Measurements from ENCODE around the gene OR4K2.
"Not testable (repeated sequence)": the region's sequence is repeated elsewhere in the genome, so short reads cannot be mapped to it uniquely, and the experiment has no call there.

OR4K2 gene, protein sequence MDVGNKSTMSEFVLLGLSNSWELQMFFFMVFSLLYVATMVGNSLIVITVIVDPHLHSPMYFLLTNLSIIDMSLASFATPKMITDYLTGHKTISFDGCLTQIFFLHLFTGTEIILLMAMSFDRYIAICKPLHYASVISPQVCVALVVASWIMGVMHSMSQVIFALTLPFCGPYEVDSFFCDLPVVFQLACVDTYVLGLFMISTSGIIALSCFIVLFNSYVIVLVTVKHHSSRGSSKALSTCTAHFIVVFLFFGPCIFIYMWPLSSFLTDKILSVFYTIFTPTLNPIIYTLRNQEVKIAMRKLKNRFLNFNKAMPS

DNA sequence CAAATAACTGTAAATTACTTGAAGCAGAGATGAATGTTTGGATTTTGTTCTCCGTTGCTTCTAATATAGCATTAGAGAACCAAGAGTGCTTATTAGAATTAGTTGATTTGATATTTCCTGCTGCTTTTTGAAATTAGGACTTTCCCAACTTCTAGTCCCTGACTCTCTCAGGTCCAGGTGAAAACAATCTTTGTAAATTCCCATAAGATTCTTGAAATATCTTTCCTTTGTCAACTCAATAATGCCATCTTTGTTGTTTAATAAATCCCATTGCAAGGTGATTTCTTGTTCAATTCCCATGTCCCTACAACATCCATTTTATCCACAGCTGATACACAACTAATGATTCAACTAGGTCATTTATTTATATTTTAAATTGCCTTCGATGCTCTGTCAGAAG, at the start of gene OR4K2:
TSS of gene OR4K2 (plus strand) at position 301 of the 400 bp plus-strand sequence. CDS start 1,126 bp downstream, outside the sequence.
- H3K4me3 ChIP-seq (ENCODE audit: low read depth, low read length): no peak within 1 kb of the TSS
- TF ChIP-seq, protein P1, sequence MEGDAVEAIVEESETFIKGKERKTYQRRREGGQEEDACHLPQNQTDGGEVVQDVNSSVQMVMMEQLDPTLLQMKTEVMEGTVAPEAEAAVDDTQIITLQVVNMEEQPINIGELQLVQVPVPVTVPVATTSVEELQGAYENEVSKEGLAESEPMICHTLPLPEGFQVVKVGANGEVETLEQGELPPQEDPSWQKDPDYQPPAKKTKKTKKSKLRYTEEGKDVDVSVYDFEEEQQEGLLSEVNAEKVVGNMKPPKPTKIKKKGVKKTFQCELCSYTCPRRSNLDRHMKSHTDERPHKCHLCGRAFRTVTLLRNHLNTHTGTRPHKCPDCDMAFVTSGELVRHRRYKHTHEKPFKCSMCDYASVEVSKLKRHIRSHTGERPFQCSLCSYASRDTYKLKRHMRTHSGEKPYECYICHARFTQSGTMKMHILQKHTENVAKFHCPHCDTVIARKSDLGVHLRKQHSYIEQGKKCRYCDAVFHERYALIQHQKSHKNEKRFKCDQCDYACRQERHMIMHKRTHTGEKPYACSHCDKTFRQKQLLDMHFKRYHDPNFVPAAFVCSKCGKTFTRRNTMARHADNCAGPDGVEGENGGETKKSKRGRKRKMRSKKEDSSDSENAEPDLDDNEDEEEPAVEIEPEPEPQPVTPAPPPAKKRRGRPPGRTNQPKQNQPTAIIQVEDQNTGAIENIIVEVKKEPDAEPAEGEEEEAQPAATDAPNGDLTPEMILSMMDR (IDR thresholded peaks at IDR 0.05; ENCODE audit: borderline replicate concordance, insufficient read depth, low read depth, low read length): no peak

DNA sequence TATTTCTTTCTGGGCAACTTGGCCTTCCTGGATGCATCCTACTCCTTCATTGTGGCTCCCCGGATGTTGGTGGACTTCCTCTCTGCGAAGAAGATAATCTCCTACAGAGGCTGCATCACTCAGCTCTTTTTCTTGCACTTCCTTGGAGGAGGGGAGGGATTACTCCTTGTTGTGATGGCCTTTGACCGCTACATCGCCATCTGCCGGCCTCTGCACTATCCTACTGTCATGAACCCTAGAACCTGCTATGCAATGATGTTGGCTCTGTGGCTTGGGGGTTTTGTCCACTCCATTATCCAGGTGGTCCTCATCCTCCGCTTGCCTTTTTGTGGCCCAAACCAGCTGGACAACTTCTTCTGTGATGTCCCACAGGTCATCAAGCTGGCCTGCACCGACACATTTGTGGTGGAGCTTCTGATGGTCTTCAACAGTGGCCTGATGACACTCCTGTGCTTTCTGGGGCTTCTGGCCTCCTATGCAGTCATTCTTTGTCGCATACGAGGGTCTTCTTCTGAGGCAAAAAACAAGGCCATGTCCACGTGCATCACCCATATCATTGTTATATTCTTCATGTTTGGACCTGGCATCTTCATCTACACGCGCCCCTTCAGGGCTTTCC, 47.2 kb upstream of the OR4K2 start:
- H3K4me3 ChIP-seq (ENCODE audit: low read depth, low read length): not testable (repeated sequence)

DNA sequence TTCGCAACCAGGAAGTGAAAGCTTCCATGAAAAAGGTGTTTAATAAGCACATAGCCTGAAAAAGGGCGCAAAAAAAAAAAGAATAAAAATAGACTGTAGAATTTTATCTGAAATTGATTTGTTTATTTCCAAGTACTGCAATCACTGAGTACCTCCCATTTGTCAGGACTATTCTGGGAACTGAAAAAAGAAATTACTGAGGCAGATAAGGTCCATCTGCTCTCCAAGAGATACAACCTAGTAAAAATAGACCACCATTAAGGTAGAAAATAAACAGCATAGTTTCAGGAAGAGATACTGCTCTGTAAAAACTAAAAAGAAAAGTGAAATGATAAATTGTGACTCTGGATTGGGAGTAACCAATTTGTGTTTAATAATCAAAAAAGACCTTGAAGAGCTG, 46.6 kb upstream of the OR4K2 start:
- TF ChIP-seq, protein P1 (IDR thresholded peaks at IDR 0.05; ENCODE audit: borderline replicate concordance, insufficient read depth, low read depth, low read length): no peak
- no peak overlapping the region for H3K4me3 ChIP-seq (ENCODE audit: low read depth, low read length)

DNA sequence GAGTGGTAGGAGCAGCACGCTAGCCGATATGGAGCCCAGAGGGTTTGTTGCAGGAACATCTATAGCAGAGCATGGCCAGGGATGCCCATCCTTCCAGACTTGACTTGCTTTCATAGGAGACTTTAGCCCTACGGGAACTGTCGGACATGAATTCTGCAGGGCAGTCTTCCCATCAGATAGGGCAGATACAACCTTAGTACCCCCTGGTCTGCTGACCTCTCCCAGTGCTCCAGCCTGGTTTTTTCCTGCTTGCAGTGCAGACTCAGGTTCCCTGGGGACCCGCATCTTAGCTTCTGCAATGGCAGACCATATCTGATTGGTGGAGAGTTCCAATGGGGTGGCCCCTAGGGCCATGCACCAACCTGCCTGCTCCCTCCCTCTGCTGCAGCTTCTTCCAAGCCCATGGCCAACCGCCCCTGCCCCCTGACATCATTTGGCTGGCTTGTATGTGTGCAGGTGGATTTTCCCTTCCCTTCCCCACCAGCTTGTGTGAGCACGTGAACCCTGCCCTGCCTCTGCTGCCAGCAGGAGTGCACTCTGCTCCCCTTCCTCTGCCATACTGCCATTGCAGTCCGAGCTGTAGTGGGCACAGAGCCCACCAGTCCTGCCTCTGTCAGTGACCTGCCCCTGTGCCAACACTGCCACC, 40.6 kb upstream of the OR4K2 start:
- not testable (repeated sequence) for H3K4me3 ChIP-seq (ENCODE audit: low read depth, low read length)

DNA sequence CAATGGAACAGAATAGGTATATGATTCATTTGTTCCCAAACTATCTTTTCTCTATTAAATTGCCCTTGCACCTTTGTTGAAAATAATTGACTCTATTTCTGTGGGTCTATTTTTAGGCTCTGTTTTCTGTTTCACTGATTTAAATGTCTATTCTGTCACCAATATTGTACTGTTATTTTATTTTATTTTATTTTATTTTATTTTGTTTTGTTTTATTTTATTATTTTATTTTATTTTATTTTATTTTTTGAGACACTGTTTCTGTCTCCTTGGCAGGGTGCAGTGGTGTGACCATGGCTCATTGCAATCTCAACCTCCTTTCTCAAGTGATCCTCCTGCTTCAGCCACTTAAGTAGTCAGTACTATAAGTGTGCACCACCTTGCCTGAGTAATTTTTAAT, 36.5 kb upstream of the OR4K2 start:
- TF ChIP-seq, protein P1 (IDR thresholded peaks at IDR 0.05; ENCODE audit: borderline replicate concordance, insufficient read depth, low read depth, low read length): no peak
- H3K4me3 ChIP-seq (ENCODE audit: low read depth, low read length): no peak overlapping the region

DNA sequence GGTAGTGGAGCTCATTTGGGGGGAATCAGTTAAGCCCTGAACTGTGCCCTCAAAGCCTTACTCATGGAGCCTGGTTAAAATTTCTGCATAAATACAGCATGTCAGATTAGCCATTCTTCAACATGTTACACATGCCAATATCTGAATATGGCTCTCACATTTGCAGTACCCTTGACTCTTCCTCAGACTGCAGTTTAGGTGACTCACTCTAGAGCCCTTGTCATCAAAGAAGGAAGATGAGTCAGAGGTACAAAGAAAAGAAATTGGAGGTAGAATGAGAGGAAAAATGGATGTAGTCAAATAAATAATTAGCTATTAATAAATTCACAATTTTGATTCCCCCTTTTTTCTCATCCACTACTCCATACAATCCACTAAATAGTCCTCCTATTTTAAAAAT, 23.6 kb upstream of the OR4K2 start:
- H3K4me3 ChIP-seq (ENCODE audit: low read depth, low read length): no peak overlapping the region
- TF ChIP-seq, protein P1 (IDR thresholded peaks at IDR 0.05; ENCODE audit: borderline replicate concordance, insufficient read depth, low read depth, low read length): no peak

DNA sequence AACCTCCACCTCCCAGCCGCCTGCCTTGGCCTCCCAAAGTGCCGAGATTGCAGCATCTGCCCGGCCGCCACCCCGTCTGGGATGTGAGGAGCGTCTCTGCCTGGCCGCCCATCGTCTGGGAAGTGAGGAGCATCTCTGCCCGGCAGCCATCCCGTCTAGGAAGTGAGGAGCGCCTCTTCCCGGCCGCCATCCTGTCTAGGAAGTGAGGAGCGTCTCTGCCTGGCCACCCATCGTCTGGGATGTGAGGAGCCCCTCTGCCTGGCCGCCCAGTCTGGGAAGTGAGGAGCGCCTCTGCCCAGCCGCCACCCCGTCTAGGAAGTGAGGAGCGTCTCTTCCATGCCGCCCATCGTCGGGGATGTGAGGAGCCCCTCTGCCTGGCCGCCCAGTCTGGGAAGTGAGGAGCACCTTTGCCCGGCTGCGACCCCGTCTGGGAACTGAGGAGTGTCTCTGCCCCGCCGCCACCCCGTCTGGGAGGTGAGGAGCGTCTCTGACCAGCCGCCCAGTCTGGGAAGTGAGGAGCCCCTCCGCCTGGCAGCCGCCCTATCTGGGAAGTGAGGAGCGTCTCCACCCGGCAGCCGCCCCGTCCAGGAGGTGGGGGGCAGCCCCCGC, 8.8 kb upstream of the OR4K2 start:
- not testable (repeated sequence) for H3K4me3 ChIP-seq (ENCODE audit: low read depth, low read length)

DNA sequence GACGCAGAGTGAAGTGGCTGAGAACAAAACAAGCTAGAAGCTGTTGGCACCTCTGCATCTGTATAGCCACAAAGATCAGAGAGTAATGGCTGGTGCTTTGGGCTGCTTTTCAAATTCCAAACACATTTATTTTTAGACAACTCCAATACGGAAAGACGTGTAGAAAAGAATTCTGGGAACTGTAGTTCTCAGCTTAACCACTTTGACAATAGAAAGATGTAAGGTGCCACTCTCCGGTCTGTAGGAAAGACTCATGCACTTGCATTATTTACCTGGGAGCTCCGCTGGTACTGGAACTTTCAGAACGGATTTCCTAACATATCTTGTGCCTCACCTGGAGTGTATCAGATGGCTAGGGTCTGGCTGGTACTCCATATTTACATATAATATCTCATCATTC, 1.8 kb upstream of the OR4K2 start:
- no peak overlapping the region for H3K4me3 ChIP-seq (ENCODE audit: low read depth, low read length)
- TF ChIP-seq, protein P1 (IDR thresholded peaks at IDR 0.05; ENCODE audit: borderline replicate concordance, insufficient read depth, low read depth, low read length): no peak

Measured in GM12875 (cell line).